Purkinje cell (primary cell): ENCODE data around the gene C1QB. TPM values are rescaled to one million over a fixed set of nuclear protein-coding genes. Genes with fewer than 3 reads are reported as not detected.

ENCODE experiments used
- polyA plus RNA-seq: library from polyadenylated mRNA; unstranded; fragments of >200 nt; fragmentation: Nextera tagmentation; gene quantifications from 2 replicates; pipeline ENCODE4 v1.2.1, GENCODE V29; 2014

C1QB gene
- polyA plus RNA-seq = 0.32 TPM in 1 of 2 replicates, not detected in the other

GRCh38 chr1:22652881-22653316 is at the start of gene C1QB:
TSS of gene C1QB (plus strand) at chr1:22653236. CDS start at chr1:22659463, 6,227 bp downstream.

GRCh38 chr1:22636353-22636752 is 16.7 kb upstream of the C1QB start, which contains the start of gene C1QA:
TSS of gene C1QA (plus strand) at chr1:22636628. CDS start at chr1:22637617, 989 bp downstream.

GRCh38 chr1:22643381-22643780 is 9.7 kb upstream of the C1QB start, which contains the start of gene C1QC:
TSS of gene C1QC (plus strand) at chr1:22643633. CDS start at chr1:22644024, 391 bp downstream.

DNA sequence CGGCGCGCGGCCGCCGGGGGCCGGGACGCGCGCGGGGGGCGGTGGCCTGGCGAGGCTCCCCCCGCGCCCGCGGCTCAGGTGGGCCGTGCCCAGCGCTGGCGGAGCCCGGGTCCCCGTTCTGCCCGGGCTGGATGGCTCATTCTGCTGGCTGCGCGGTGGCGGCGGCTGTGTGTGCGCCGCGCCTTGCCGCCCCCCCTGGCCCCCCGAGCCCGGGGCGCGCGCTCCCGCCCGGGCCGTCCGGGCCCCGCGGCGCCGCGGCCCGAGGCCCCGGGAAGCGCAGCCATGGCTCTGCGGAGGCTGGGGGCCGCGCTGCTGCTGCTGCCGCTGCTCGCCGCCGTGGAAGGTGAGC is 57.6 kb downstream of the C1QB start, which contains the start of gene EPHB2:
EPHB2 (plus strand) TSS at position 139 of the 349 bp plus-strand sequence; CDS start at position 283, 144 bp downstream.

Other genes starting within 250 kb of the C1QB start
- gene ZBTB40, start 201.4 kb upstream of the C1QB start, polyA plus RNA-seq = 3.1 and 4.7 TPM in 2 replicates
- 0.17 and 0.75 TPM in 2 replicates for gene EPHA8, start 89.7 kb upstream of the C1QB start, polyA plus RNA-seq
- gene C1QA, start 16.6 kb upstream of the C1QB start, polyA plus RNA-seq = 1.6 TPM in 1 of 2 replicates, not detected in the other
- 0.56 TPM in 1 of 2 replicates, not detected in the other for gene C1QC, start 9.6 kb upstream of the C1QB start, polyA plus RNA-seq
- gene EPHB2, start 57.6 kb downstream of the C1QB start, polyA plus RNA-seq = 2.3 and 2.5 TPM in 2 replicates